HPDE6-E6E7 (cell line): Measurements from ENCODE around the gene RIMBP3C.
"Not testable (repeated sequence)": the region's sequence is repeated elsewhere in the genome, so short reads cannot be mapped to it uniquely, and the experiment has no call there.

ENCODE experiments used
- DNase-seq: peaks from one replicate; pipeline ENCODE4 v3.0.0; 2011; ENCODE audit warnings: missing footprints; ENCODE audit errors: extremely low spot score

Gene RIMBP3C

GRCh38 chr22:21573293-21573734, 22.1 kb upstream of the RIMBP3C start:
- no peak for DNase-seq

GRCh38 chr22:21571679-21572078, 20.4 kb upstream of the RIMBP3C start:
- DNase-seq: no peak

DNA sequence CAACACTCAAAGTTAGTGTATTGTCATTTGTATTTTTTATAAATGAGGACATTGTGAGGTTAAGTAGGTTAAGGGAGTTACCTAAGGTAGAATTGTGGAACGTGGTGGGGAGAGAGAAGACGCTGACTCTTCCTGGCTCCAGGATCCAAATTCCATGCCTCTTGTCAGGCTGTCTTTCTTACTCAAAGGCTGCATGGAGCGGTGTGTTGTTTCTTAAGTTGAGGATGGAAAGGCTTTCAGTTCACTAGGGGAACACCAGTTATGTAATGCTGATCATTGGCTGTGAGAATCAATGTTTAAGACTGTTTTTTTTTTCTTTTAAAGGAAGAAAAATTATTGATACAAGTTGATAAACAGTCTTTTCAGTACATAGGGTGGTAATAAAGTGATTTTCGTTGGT, 19.1 kb upstream of the RIMBP3C start:
- no peak for DNase-seq

- DNase-seq: no peak
These were observed 18.4 kb upstream of the RIMBP3C start for GRCh38 chr22:21569459-21570170.

DNA sequence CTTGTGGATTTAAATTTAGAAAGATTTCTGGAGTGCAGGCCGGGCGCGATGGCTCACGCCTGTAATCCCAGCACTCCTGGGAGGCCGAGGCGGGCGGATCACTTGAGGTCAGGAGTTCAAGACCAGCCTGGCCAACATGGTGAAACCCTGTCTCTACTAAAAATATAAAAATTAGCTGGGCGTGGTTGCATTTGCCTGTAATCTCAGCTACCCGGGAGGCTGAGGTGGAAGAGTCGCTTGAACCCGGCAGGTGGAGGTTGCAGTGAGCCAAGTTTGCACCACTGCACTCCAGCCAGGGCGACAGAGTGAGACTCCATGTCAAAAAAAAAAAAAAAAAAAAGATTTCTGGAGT, 17.8 kb upstream of the RIMBP3C start:
- not testable (repeated sequence) for DNase-seq

- no peak for DNase-seq
These were observed 17.2 kb upstream of the RIMBP3C start for GRCh38 chr22:21568347-21569075.

GRCh38 chr22:21567456-21568346, 16.4 kb upstream of the RIMBP3C start, which contains the start of gene UBE2L3:
Gene UBE2L3, plus strand, starts transcription at chr22:21567714. Its CDS starts 31 bp downstream, at chr22:21567745.
- peak; percentile 80 for DNase-seq

- no peak for DNase-seq
These were observed 13.2 kb upstream of the RIMBP3C start for GRCh38 chr22:21564411-21564810.

GRCh38 chr22:21563912-21564311, 12.7 kb upstream of the RIMBP3C start:
- no peak for DNase-seq

DNA sequence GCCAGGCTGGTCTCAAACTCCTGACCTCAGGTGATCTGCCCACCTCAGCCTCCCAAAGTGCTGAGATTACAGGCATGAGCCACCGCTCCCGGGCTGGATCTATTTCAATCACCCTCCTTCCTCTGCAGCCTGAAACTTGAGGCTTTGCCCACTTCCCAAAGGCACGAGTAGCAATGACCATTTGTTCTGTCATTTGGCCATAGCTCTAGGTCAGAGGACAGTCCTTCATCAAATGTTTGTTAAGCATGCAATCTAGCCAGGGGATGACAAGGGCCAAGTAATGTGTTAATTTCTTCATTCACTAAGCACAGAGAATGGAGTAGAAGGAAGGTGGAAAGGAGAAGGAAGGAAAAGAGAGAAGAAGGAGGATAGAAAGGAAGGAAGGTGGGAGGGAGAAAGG, 9.4 kb upstream of the RIMBP3C start:
- not testable (repeated sequence) for DNase-seq

DNA sequence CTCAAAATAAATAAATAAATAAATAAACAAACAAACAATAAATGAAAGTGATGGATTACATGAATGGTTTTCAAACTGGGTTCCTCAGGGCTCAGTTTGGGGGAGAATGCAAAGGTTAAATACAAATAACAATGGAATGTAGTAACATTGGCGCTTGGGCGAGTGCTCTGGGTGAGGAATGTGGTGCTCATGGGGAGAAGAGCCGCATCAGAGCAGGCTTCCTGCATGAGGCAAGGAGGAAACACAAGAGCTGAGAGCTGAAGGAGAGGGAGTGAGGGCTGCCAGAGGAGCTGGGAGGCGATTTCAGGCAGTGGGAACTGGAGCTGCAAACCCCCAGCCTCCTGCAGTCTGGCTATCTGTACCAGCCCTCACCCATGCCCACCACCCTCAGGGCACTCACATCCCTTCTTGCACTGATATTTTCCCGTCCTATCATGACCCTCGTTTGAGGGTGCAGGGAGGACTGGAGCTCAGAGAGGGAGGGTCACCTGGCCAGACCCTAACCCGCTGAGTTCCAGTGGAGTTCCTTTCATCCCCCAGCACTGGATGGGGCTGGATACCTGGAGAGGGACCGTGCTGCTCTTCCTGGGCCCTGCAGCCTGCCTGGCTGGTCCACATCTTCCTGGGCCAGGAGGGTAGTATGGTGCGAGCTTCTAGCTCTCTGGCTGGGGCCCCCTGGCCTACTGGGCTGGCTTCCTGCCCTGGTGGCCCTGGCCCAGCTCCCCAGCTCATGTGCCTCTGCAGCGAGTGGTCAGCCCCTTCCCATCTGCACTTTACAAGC, 8.3 kb upstream of the RIMBP3C start:
- not testable (repeated sequence) for DNase-seq

GRCh38 chr22:21550678-21551047, 598 bp downstream of the RIMBP3C start:
- DNase-seq: not testable (repeated sequence)

GRCh38 chr22:21550008-21550677, 1.1 kb downstream of the RIMBP3C start:
- DNase-seq: not testable (repeated sequence)

GRCh38 chr22:21549558-21549957, 1.7 kb downstream of the RIMBP3C start:
- not testable (repeated sequence) for DNase-seq

- not testable (repeated sequence) for DNase-seq
These were observed 6.6 kb downstream of the RIMBP3C start for GRCh38 chr22:21544432-21545322.

GRCh38 chr22:21539862-21540261, 11.4 kb downstream of the RIMBP3C start:
- DNase-seq: not testable (repeated sequence)

- not testable (repeated sequence) for DNase-seq
These were observed 18.2 kb downstream of the RIMBP3C start for GRCh38 chr22:21532863-21533648.

DNA sequence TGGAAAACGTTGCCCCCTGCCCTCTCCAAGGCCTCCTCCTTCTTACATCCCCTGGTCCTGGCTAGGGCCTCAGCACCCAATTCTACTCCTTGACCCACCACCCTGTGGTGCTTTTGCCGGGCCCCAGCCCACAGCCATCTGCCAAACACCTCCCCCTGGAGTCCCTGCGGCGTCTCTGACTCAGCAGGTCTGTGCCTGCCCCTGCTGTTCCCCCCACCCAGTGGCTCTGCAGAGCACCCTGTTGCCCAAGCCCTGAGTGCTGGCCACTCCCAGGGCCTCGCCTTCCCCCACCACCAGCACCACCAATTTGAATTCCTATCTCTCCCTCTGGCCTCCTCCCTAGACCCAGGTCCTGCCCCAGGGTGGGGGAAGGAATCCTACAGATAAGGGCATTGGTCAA, 19.7 kb downstream of the RIMBP3C start:
- DNase-seq: not testable (repeated sequence)
